NCI-H510A (cell line): ENCODE data around the gene ARHGAP26.

Experiments used
- DNase-seq: peaks from one replicate; lab custom pipeline; 2025; lab: John Stamatoyannopoulos, UW

Gene ARHGAP26

DNA sequence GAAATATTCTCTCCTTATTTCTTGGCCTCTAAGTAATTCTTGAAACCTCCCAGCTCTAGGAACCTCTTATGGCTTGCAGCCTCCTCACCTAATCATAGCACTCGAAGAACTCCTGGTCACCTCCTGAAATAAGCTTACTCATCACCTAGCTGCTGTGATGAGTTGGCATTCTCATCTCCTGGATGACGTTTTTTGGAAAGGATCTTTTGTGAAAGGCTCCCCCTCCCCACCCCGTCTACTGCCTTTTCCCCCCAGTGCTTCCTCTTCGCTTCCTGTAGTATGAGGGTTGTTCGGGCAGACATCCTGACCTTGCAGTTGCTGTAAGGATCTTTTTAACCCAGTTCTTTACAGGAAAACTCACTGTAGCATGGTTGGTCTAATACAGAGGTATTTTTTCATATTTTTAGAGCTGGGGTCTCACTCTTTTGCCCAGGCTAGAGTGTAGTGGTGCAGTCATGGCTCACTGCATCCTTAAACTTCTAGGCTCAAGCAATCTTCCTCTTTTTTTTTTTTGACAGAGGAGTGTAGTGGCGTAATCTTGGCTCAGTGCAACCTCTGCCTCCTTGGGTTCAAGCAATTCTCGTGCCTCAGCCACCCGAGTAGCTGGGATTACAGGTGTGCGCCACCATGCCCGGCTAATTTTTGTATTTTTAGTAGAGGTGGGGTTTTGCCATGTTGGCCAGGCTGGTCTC is 41.8 kb downstream of the ARHGAP26 start:
- DNase-seq: no peak

DNA sequence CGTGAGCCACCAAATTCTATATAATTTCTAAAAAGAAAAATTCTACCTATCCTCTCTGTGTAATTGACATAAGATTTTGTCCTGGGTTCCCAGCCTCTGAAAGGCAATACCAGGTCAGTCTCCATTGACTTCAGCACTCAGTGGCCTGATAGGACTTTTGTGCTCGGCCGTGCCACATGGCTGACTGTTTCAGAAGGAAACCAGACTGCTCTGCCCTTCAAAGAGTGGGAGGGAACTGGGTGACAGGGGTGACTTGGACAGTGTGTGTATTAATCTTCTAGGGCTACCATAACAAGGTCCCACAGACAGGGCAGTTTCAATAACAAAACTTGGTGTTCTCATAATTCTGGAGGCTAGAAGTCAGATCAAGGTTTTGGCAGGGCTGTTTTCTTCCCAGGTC is 43.0 kb downstream of the ARHGAP26 start:
- DNase-seq: no peak

DNA sequence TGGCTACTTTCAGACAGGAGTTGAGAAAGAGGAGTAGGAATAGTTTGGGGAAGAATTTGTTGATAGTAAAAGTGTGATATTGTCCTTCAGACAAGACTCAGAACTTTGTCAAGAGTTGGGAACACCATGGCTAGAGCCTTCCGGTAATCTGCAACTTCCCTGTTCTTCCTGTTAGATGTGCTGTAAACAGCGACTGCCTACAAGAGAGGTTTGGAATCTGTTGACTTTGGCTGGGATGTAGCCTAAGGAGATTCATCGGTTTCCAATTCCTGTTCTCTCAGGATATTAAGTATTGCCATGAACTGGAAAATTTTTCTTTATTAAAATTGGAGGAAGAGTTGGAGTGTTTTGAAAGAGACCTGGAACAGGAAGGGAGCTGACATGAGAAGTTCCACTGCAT is 43.9 kb downstream of the ARHGAP26 start:
- no peak for DNase-seq

DNA sequence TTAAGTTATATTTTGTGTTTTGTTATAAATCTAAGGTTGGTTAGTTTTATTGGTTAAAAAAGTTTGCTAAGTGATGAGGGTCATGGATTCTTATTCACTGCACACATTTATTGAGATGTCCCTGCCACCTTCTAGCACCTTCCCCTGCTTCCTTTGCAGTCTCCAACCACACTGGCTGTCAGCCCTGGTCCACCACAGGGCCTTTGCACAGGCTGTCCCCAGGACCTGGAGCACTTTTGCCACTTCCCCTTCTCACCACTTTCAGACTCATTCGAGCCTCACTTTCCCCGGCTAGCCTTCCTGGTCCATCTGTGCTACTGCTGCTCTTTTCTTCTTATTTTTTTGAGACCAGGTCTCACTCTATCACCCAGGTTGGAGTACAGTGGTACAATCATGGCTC is 45.3 kb downstream of the ARHGAP26 start:
- DNase-seq: no peak

DNA sequence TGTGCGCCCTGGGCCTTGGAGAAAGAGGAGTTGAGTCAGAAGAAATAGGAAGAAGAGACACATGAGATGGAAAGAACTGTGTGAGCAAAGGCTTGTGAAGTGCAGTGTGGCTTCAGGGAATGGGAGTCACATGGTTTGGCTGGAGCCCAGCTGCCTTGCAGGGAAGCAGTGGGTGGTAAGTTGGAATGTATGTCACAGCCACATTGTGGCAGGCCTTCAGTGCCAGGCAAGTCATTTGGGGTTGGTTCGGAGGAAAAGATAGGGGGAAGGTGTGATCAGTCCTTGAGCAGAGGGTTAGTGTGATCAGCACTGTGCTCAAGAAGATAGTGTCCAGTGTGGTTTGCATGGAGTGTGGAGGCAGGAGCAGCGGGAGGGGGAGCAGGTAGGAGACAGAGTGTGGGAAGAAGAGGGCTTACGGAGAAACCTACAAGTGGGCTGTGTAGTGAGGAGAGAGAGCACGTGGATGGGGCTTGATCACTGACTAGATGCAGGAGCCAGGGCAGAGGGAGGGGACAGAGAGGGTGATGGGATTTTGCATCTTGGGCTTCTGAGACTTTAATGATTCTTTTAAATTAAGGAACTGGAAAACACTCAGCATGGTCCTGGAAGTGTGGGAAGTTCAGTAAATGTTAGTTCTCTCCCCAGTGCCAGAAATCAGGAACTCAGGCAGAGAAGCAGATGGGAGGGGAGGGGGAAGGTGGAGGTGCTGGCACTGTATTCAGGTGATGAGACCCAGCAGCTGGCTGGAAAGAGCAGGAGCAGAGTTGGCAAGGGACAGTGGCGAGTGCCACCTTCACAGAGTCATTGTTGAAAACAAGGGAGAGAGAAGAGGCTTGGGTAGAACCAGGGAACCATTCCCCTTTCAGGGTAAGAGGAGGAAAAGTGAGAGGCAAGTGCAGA is 46.6 kb downstream of the ARHGAP26 start:
- no peak for DNase-seq

DNA sequence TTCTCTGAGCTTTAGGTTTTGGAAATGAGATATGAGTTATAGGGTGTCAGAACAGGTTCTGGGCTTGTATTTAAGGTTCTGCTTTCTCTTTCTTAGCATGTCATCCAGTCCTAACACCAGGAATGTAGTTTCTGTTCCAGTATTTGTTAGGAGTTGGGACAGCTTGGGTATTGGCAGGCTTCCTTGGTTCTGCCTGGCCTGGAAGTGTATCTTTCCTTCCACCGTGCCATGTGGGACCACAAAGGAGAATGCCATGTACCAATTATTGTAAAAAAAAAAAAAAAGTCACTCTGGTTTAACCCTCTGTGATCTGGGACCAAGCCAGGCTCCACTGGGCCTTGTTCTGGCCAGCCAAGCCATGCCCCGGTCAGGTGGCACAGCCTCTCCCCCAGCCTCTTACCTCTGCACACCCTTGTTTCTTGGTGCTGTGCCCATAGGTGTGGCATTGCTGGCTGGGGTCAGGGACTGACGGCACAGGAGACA is 47.8 kb downstream of the ARHGAP26 start:
- DNase-seq: no peak

DNA sequence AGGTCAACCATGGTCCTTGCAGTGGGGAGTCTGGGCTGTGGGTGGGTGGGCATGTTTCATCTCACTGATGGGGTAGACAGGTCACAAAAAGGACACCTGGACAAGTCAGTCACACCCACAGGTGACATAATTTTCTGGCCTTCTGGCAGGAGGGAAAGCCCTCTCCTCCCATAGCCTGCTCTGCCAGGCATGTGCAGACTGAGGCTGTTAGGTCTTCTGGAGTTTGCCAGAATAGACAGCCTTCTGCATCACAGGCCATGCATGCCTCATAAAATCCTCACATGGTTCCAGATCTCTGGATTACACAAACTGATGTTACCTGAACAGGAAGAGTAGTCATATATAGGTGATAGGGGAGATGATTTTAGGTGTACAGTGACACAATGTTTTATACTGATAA is 49.1 kb downstream of the ARHGAP26 start:
- no peak for DNase-seq

DNA sequence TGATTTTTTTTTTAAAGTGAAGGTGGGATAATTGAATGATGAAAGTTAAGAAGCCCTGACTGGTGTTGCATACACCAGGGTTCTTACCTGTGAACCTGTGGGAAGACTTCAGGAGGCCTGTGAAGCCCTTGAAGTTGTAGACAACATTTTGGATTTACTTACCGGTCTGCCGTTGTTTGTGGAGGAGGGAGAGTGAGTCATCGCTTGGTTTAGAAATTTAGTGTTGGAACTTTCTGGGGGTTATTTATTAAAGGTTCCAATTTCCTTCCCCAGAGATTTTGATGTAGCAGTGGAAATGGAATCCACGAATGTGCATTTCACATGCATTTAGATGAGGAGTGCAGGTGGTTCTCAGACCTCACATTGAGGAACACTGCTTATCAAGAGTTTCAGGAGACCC is 49.6 kb downstream of the ARHGAP26 start:
- no peak for DNase-seq

DNA sequence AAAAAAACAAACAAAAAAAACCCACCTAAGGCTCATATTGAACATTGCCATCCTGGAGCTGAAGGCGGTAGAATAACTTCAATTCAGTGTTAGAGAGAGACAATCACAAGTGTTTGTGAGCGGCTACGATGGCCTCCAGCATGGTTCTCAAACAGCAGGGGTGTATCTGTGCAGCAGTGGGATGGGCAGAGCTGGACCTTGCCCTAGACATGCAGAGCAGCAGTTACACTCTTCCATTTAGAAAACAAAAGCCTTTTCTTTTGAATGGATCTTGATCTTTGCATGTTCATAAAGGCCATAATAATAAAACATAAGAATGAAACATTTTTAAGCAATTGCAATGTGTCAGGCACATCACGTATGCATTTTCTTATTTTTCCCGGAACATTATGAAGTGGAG is 50.3 kb downstream of the ARHGAP26 start:
- no peak for DNase-seq

DNA sequence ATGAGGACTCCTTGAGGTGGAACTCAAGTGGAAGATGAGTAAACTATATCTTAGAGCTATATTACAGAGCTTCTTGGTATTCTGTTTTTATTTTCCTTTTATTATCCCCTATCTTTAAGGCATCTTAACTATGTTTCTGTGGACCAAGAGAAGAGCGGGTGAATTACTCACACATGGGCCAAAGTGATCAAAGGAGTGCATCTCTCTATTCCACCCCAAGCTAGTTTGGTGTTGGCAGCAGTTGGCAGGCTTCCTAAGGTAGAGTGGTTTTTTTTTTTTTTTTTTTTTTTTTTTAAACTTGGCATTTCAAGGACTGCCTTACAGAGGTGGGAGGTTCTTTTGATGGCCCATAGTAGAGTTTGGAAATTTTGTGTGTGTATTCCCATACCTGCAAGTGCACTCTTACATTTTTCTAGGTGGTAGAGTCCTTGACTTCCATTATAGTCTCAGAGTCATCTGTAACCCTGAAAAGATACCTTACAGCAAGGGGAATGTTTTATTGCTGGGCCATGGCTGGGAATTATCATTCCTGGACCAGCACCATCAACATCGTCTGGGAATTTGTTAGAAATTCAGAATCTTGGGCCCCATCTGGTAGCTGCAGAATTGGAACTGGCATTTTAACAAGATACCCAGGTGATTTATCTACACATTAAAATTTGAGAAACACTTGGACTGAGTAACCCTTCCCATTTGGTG is 51.0 kb downstream of the ARHGAP26 start:
- no peak for DNase-seq

DNA sequence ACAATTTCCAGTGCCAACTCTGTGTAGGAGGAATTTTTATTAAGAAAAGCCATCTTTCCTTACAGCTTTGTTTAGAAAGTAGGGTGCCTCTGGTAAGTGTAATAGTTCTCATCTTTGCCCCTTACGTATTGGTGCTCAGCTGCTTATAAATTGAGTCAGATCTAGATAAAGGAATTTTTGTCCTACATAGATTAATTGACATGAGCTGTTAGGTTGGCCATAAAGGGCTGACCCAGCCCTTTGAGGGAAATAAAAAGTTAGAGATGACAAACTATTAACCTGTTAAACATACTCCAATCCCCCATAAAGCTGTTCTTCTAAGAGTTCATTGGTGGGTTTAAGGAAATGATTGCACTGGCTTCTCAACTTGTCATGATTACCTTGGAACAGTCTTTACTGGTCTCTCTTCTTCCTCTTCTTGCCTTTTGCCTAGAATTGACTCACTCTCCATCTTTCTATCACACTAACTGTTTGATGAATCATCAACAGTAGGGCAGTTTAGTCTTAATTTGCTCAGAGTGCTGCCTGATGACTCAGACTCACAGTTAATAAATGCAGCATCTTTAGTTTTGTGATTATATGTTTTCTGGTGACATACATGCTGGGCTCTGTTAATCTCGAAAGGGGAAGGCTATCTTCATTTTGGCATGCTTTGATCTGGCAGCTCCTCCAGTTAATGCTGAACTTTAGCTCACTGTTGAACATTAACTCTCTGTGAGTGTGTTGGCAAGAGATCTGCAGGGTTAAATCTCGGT is 51.7 kb downstream of the ARHGAP26 start:
- no peak for DNase-seq

DNA sequence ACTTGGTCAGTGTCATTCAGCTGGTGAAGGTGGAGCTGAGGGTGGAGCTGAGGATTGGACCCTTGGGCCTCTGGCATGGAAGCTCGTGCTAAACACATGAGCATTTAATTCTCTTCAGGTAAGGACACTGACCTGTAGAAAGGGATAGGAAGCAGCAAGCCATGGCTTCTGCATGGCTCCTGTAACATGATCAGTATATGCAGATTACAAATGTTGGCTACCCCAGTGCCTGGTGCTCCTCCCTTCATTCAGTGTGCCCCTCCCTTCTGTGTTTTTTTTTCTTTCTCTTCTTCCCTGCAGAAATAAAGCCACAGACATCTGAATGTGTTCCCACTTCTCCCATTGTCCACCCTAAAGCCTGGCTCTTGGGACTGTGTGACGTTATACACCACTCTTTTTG is 52.9 kb downstream of the ARHGAP26 start:
- no peak for DNase-seq

DNA sequence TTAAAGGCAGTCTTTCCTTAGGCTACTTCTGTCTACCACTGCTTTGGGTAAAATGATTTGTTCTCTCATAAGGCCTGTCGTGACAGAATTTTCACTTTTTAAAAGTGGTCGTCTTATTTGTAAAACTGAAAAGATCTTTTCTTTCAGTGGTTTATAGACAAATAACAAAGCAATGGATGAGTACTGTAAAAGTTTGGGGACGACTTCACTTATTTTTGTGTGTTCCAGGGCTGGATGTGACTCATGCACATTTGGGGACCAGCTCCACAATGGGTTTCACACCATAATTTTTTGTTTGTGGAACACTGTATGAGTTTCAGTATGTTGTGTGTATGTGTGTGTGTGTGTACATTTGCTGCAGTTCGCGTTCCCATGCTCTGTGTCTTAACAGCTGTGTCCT is 53.6 kb downstream of the ARHGAP26 start:
- no peak for DNase-seq

DNA sequence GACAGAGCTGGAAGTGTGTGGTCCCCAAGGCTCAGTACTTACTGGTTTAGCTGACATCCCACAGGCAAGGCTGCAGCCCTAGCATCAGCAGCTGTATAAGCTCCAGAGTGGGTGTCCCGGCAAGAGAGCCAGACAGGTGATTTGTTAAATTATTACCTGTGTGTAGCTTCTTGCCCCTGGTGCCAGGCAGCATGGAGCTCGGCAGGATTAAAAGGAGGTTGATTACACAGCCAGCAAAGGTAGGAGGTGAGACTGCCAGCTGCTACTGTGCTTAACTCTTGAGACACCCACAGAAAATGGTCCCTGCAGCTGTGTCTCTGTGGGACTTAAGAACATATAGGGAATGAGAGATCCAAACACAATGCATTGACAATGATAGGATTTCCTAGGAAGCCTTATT is 54.2 kb downstream of the ARHGAP26 start:
- no peak for DNase-seq

DNA sequence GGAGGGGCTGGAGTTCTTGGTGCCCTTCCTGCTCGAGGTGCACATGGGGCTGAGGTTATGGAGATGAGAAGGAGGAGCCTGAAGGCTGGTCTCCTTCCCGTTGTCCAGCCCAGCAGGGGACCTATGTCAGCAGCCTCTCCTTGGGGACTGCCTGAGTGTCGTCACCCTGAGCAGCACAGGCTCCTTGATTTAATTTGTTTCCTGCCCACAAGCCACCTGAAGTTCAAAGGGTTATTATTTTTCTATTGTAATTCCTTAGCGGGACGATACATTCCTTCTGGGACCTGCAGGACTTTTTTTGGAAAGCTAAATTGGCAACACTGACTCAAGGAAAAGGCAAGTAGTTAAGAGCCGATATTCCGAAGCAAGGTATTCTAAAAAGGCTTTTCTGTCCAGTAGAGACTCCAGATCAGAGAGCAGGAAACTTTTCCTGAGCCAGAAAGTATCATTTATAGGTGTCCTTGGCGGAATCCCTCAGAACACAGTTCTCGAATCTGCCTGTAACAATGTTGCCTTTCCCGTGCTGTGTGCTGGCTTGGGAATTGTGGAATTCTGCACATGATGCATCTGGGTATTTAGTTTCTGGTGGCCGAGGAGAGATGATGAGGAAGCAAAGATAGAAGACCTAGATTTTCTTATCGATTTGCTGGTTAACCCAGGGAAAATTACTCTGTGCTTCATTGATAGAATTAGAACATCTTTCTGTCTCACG is 55.4 kb downstream of the ARHGAP26 start:
- no peak for DNase-seq

DNA sequence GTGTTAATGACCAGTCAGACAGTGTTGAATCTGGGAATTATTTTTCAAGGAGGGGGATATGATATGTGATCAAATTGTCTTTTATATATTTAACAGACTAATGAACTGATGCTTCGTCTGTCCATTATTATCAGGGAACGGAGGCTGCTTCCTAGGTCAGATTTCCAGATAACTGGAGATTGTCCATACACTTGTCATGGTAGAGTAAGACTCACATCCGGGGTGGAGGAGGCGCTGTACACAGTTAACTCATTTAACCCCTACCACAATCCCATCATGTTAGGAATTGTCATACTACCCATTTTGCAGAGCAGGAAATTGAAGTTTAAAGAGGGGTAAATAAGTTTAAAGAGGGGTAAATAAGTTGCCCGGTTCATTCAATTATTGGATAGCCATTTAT is 55.9 kb downstream of the ARHGAP26 start:
- no peak for DNase-seq

DNA sequence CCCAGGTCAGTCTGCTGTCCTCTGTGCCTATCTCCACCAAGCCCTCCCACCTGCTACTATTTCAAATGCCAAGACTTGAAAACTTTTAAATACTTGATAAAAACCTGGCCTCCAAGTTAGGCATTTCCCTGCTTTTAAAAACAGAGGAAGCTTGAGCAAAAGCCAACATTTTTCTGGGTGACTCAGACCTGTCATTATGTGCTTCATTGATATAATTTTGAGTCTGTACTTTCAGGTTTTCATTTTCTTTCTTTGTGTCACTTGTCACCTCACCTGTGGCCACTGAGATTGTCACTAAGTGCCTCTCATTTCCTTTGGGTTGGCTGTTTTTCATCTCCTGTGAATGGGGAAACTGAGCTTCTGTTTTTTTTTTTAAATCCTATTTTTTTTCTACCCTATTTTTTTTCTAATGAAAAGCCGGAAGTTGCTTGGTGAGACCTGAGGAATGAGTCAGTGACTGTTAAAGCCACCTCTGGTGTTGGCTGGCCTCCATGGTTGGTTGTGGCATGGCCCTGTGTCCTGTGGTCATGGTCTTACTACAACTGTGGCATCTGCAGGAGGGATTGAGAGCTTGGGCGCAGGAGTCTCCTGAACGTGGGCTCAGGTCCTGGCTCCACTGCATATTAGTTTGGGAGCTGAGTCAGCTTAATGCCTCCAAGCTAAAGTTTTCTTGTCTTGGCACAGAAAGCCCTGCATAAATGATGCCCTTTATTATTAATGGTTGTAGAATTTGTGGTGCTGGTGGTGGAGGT is 56.7 kb downstream of the ARHGAP26 start:
- DNase-seq: no peak

DNA sequence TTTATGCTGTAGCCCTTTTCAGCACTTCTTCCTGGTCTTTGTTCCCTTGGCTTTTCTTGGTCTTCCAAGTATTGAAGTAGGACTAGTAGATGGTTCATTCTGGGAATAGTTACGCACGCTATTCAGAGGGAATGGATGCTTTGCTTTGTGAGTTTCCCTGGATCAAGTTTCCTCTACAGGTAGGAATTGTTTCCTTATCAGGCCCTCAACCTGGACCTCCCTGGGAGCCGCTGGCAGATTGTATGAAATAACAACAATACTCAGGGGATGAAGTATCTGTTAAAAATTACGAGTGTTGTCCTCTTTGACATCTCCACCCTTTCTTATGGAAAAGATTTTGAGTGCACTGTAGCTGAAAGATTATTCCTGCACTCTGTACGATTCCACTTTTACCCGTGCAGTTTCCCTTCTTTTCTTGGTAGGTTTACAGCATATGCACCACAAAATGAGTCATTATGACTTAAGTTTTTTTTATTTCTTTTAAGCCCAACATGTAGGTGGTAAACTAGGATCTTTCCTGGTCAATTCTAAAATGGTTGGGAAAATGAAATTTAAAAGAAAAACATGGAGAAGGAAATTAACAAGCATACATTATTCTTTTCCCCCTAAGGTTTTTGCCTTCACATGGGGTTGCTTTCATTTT is 57.9 kb downstream of the ARHGAP26 start:
- DNase-seq: no peak

DNA sequence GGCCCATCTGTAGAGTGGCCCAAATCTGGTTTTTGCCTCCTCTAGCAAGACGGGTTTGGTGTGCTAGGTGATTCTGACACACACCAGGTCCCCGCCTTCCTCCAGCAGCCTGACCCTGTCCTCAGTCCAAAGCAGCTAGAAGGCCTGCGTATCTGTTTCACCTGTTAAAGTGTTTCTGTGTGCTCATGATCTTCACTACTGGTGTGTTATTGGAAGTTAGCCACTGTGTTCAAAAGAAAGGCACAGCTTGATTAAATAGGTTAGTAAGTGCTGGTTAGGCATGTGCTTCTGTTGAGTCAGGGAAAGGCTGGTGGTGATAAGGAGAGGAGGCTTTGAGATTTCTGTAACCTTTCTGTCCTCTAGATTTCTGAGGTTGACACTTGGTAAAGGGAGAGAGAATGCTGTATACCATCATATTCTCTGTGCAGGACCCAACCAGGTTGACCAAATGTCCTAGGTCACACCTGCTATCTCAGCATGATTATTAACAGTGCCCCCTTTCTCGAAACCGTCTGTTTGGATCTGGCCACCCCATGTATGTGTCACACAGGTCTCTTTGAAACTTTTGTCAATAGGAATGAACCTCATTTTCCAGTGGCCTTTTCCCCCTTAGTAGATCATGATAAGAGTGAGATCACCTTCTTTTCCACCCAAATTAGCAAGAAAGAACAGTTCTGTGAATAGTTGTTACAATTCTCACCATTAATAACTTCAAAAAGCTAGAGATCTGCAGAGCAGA is 58.8 kb downstream of the ARHGAP26 start:
- DNase-seq: no peak
